ENCODE data around the gene RTTN.

DNA sequence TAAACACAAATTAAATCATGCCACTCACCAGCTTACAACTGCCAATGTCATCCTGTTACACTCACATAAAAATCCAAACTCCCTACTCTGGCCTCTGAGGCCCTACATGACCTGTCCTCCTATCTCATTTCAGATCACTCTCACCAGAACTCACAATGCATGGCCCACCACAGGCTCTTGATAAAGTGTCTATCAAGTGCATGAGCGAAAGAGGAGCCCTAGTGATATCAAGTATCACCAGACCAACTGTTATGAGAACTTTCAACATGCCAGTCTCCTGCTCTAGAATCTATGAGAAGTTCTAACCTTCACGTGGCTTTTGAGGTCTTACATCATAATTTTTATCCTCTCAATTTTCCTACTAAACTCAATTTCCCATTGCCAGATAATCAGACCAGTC, 181.4 kb downstream of the RTTN start:
- TF ChIP-seq, protein P1, sequence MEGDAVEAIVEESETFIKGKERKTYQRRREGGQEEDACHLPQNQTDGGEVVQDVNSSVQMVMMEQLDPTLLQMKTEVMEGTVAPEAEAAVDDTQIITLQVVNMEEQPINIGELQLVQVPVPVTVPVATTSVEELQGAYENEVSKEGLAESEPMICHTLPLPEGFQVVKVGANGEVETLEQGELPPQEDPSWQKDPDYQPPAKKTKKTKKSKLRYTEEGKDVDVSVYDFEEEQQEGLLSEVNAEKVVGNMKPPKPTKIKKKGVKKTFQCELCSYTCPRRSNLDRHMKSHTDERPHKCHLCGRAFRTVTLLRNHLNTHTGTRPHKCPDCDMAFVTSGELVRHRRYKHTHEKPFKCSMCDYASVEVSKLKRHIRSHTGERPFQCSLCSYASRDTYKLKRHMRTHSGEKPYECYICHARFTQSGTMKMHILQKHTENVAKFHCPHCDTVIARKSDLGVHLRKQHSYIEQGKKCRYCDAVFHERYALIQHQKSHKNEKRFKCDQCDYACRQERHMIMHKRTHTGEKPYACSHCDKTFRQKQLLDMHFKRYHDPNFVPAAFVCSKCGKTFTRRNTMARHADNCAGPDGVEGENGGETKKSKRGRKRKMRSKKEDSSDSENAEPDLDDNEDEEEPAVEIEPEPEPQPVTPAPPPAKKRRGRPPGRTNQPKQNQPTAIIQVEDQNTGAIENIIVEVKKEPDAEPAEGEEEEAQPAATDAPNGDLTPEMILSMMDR (IDR thresholded peaks at IDR 0.05; ENCODE audit: insufficient read depth, low read length, poor library complexity, severe bottlenecking): no peak
- no peak for TF ChIP-seq EZH2phosphoT487 (conservative IDR thresholded peaks at IDR 0.05; ENCODE audit: low read length)

Measured in SU-DHL-6 (cell line).